Hepatocyte (in vitro differentiated cells): ENCODE data around the gene TIAM1.

Experiments used
- CTCF ChIP-seq: fragments of 200-600 bp; sonication (generic); IDR thresholded peaks from 2 replicates; pipeline ENCODE4 v1.5.1; 2016; ENCODE audit warnings: antibody characterized with exemption, mild to moderate bottlenecking; ENCODE audit not compliant: poor library complexity
- EZH2phosphoT487 ChIP-seq: fragments of 200-600 bp; sonication (generic); IDR thresholded peaks from one replicate; pipeline ENCODE4 v1.6.1; 2018; ENCODE audit warnings: antibody characterized with exemption, mild to moderate bottlenecking, low read depth, moderate library complexity; ENCODE audit not compliant: unreplicated experiment, severe bottlenecking

GRCh38 chr21:31198575-31198974 lies 145.5 kb downstream of the TIAM1 start:
- TF ChIP-seq EZH2phosphoT487 (no peak), CTCF (peak; percentile 79)
